K562 (cell line): ENCODE data around the gene PNPLA8. TPM values are rescaled to one million over a fixed set of nuclear protein-coding genes. Genes with fewer than 3 reads are reported as not detected.

ENCODE experiments used
- ATAC-seq: fragments of 200-7000 bp; cut with Tn5 transposase; 3 replicates; pipeline ENCODE4 v1.9.1; 2020; ENCODE audit warnings: moderate library complexity
- BruUV-seq: library from RNA; stranded (reverse); fragments of 400-500 nt; replicated peaks from 2 replicates; lab custom pipeline; 2021; lab: Mats Ljungman, UMichigan
- CTCF ChIA-PET: fragments of 300-600 bp; formaldehyde crosslinking; extraction: SDS; loops from one replicate; lab custom pipeline; 2021; ENCODE audit warnings: low intra/inter-chr PET ratio; lab: Yijun Ruan, JAX
- POLR2A ChIA-PET: fragments of 300-600, 350-650 bp; sonication (Branson Sonifier 250); formaldehyde crosslinking; extraction: SDS; loops from one replicate; lab custom pipeline; 2021; ENCODE audit warnings: antibody characterized with exemption, inconsistent platforms; lab: Yijun Ruan, JAX
- DNase-seq, 4 experiments: peaks; one replicate each; pipeline versions ENCODE4 v3.0.0 to v3.0.0-alpha.2; 2011 to 2018; ENCODE audit warnings: low spot score in 3 of 4, mixed read lengths in 3 of 4; ENCODE audit errors: extremely low read depth in 1 of 4
- FAIRE-seq: peaks from 2 replicates; lab custom pipeline; 2011; peaks lifted over from hg19 to GRCh38; lab: Jason Lieb, UNC
- H2AFZ ChIP-seq: 2 replicates; pipeline ENCODE4 v1.6.0; 2011; ENCODE audit warnings: low read depth, low read length, control low read depth, inconsistent platforms
- H3K27ac ChIP-seq: fragments of 200-600 bp; 3 replicates; pipeline ENCODE4 v1.8.0; 2011; ENCODE audit warnings: low read depth, mild to moderate bottlenecking, control low read depth, inconsistent platforms, low read length, moderate library complexity, mixed read lengths; ENCODE audit errors: extremely low read depth
- H3K27me3 ChIP-seq, 2 experiments: fragments of 300-600 bp in 1 of 2; 2 replicates in 1 of 2; 3 replicates in 1 of 2; pipeline versions ENCODE4 v1.6.0 to v1.8.0; 2011; ENCODE audit warnings: inconsistent platforms in 2 of 2, low read length in 2 of 2, mild to moderate bottlenecking in 1 of 2, mixed read lengths in 1 of 2, moderate library complexity in 1 of 2; ENCODE audit not compliant: control insufficient read depth in 2 of 2, insufficient read depth in 2 of 2
- H3K36me3 ChIP-seq: fragments of 300-600 bp; 3 replicates; pipeline ENCODE4 v1.8.0; 2011; ENCODE audit warnings: mild to moderate bottlenecking, low read length, inconsistent platforms; ENCODE audit not compliant: control insufficient read depth, insufficient read depth
- H3K4me1 ChIP-seq, 2 experiments: fragments of 200-600 bp in 1 of 2; replicated peaks in 1 of 2; 2 replicates in 1 of 2; 3 replicates in 1 of 2; pipeline versions ENCODE4 v1.5.1 to v1.8.0; 2011; ENCODE audit warnings: inconsistent platforms in 2 of 2, low read length in 2 of 2, mild to moderate bottlenecking in 1 of 2, mixed read lengths in 1 of 2, moderate library complexity in 1 of 2; ENCODE audit not compliant: control insufficient read depth in 2 of 2, insufficient read depth in 2 of 2
- H3K4me2 ChIP-seq: 2 replicates; pipeline ENCODE4 v1.6.1; 2011; ENCODE audit warnings: low read length, control low read depth, inconsistent platforms, mixed read lengths; ENCODE audit not compliant: insufficient read depth
- H3K4me3 ChIP-seq: fragments of 200-600 bp; sonication (generic), shearing (Covaris generic); 2 replicates; pipeline ENCODE4 v1.5.1; 2016; ENCODE audit warnings: control low read depth, inconsistent platforms
- H3K79me2 ChIP-seq: fragments of 200-600 bp; 3 replicates; pipeline ENCODE4 v1.8.0; 2011; ENCODE audit warnings: low read length, inconsistent platforms; ENCODE audit not compliant: control insufficient read depth, insufficient read depth
- H3K9ac ChIP-seq, 2 experiments: 2 replicates each; pipeline versions ENCODE4 v1.6.0 to v1.6.1; 2011; ENCODE audit warnings: low read depth in 2 of 2, low read length in 2 of 2, control low read depth in 1 of 2, inconsistent platforms in 1 of 2, mild to moderate bottlenecking in 1 of 2, mixed read lengths in 1 of 2; ENCODE audit not compliant: insufficient read depth in 1 of 2
- H3K9me1 ChIP-seq: one replicate; pipeline ENCODE4 v1.6.0; 2011; ENCODE audit warnings: inconsistent platforms, mild to moderate bottlenecking, low read length, moderate library complexity; ENCODE audit not compliant: control insufficient read depth, insufficient read depth
- H3K9me3 ChIP-seq: replicated peaks from 2 replicates; pipeline ENCODE4 v1.5.1; 2011; ENCODE audit warnings: low read depth, low read length, inconsistent platforms; ENCODE audit not compliant: control insufficient read depth, insufficient read depth
- H4K20me1 ChIP-seq: replicated peaks from 2 replicates; pipeline ENCODE4 v1.6.1; 2011; ENCODE audit warnings: low read length, inconsistent platforms, mixed read lengths; ENCODE audit not compliant: control insufficient read depth, insufficient read depth
- BRCA1 ChIP-seq, 2 experiments: fragments of 450-650 bp in 1 of 2; sonication (generic) in 1 of 2; formaldehyde crosslinking in 1 of 2; IDR thresholded peaks; 2 replicates each; pipeline versions ENCODE4 v1.5.0 to v1.6.1; 2017 to 2020; ENCODE audit warnings: mild to moderate bottlenecking in 1 of 2, missing genetic modification reagents in 1 of 2
- CBX5 ChIP-seq: IDR thresholded peaks from 2 replicates; pipeline ENCODE4 v1.6.1; 2014; ENCODE audit warnings: low read depth, borderline replicate concordance
- CHD2 ChIP-seq: IDR thresholded peaks from 2 replicates; pipeline ENCODE4 v1.6.1; 2011; ENCODE audit warnings: low read depth, low read length
- NCOR1 ChIP-seq: fragments of 450-650 bp; IDR thresholded peaks from 2 replicates; pipeline ENCODE4 v1.6.1; 2016; ENCODE audit warnings: mild to moderate bottlenecking, moderate library complexity
- POLR2A ChIP-seq: fragments of 450-650 bp; conservative IDR thresholded peaks from 2 replicates; pipeline ENCODE4 v1.6.1; 2016
- RBM34 ChIP-seq: fragments of 200-400 bp; formaldehyde crosslinking; IDR thresholded peaks from 2 replicates; pipeline ENCODE4 v1.6.1; 2018; ENCODE audit warnings: low read length, borderline replicate concordance; ENCODE audit not compliant: insufficient read depth
- ZNF780A ChIP-seq: fragments of 250-450 bp; sonication (Bioruptor Pico); IDR thresholded peaks from 2 replicates; pipeline ENCODE4 v1.5.0; 2021; ENCODE audit warnings: mild to moderate bottlenecking
- WGBS: fragments of 100-300 bp; shearing (Covaris generic); methylation state at CpG from one replicate; pipeline ENCODE4 v1.1.6; 2016; ENCODE audit warnings: low coverage, mixed read lengths; ENCODE audit not compliant: insufficient coverage; ENCODE audit errors: missing lambda C conversion rate; 5-methylcytosine and 5-hydroxymethylcytosine counted together
- in situ Hi-C: fragments of 300-500 bp; cut with MboI; formaldehyde crosslinking; loops from 4 replicates; pipeline ENCODE4 v1.15.0; 2018; ENCODE audit warnings: inconsistent platforms, mixed read lengths
- intact Hi-C: fragments of 100-400 bp; cut with micrococcal nuclease; formaldehyde crosslinking; loops from 2 replicates; pipeline ENCODE4 v1.14.2; 2022
- polyA plus RNA-seq, 8 experiments: library from polyadenylated mRNA; depleted of rRNA in 4 of 8; stranded (reverse) in 5 of 8; unstranded in 3 of 8; fragments of >200 nt; fragmentation: Nextera tagmentation in 2 of 8; fragmentation: Illumina TruSeq in 1 of 8; extraction: Ambion mirVana in 2 of 8; extraction: Trizol in 1 of 8; gene quantifications; 2 replicates each; pipeline versions ENCODE4 v1.2.1 to v1.2.3, GENCODE V29; 2011 to 2014; ENCODE audit warnings: inconsistent platforms in 1 of 8, missing spikeins in 1 of 8
- total RNA-seq, 7 experiments: library from RNA; depleted of rRNA in 6 of 7; stranded (reverse); fragments of >200 nt in 6 of 7; fragmentation: Illumina TruSeq in 2 of 7; extraction: Trizol in 2 of 7; gene quantifications; 2 replicates each; pipeline versions ENCODE4 v1.2.1 to v1.2.3, GENCODE V29; 2011 to 2021; ENCODE audit warnings: low replicate concordance in 1 of 7

PNPLA8 gene
- total and polyA plus RNA-seq, 9 of the 15 experiments (the other 6 are each of a cell fraction or from before 2014, with no cell fraction given), result 12.8 to 27.6 (median 16.3) TPM

- intact Hi-C loops, result no loop called here
- FAIRE-seq, result no peak
- no peak for DNase-seq
- in situ Hi-C loops, result no loop called here
- no peaks in the 10 kb centered on the region for H3K27me3 ChIP-seq
- H3K9me3 ChIP-seq, result peaks cover 14% of the 10 kb centered on the region
- WGBS, result 90% methylated on average over 4 of the region's 4 CpGs
- ChIA-PET POLR2A (interaction anchor here (0.6 to 2.5 kb wide), 4 partner anchors 9 to 72 kb away, joined by 3 to 10 read pairs (median 6); partner anchors contain the start of genes DNAJB9 and THAP5), CTCF (no interaction called here)
- H3K9ac ChIP-seq, result no peak overlapping the region
- H4K20me1 ChIP-seq, result no peaks in the 10 kb centered on the region
- no peak overlapping the region for H3K4me2 ChIP-seq
- H3K27ac ChIP-seq, result no peak overlapping the region
- no peak overlapping the region for H3K4me3 ChIP-seq
- BruUV-seq, result no TSS peak
- H3K79me2 ChIP-seq, result peaks cover 6% of the 10 kb centered on the region; the same call in 2 of the 3 replicates
- H3K36me3 ChIP-seq, result peaks cover 29% of the 10 kb centered on the region; the same call in 2 of the 3 replicates
- no peak overlapping the region for H2AFZ ChIP-seq
- TF ChIP-seq BRCA1 (IDR thresholded peaks at IDR 0.05) (no peak), BRCA1 (CRISPR knock-in tag; IDR thresholded peaks at IDR 0.05) (no peak), NCOR1 (no peak), POLR2A (peak; percentile 32; the same call in 1 of the 2 replicates), ZNF780A (no peak), CHD2 (no peak), RBM34 (no peak), CBX5 (no peak)
- H3K4me1 ChIP-seq, result no peaks in the 10 kb centered on the region; a peak in 1 of 5 replicates
- no peaks in the 10 kb centered on the region for H3K9me1 ChIP-seq
- 0 out of 3 replicates have a peak, but pooled peaks have one; percentile 11 for ATAC-seq
Observed at GRCh38 chr7:108561047-108561619, 35.2 kb upstream of the PNPLA8 start.
